Colonic mucosa (tissue), 4 donors: Measurements from ENCODE around the gene TSPAN16. TPM values are rescaled to one million over a fixed set of nuclear protein-coding genes. Genes with fewer than 3 reads are reported as not detected.
A peak's percentile ranks its signal among the peaks of the same experiment; 100 is the strongest.
"Not testable (repeated sequence)": the region's sequence is repeated elsewhere in the genome, so short reads cannot be mapped to it uniquely, and the experiment has no call there.

Experiments
- DNase-seq: peaks from one replicate; pipeline ENCODE4 v3.0.0-alpha.2; 2020
- H3K27ac ChIP-seq: fragments of 200-600 bp; one replicate; pipeline ENCODE4 v1.8.0; 2021
- H3K27me3 ChIP-seq: fragments of 200-600 bp; one replicate; pipeline ENCODE4 v1.8.0; 2021
- H3K36me3 ChIP-seq: fragments of 200-600 bp; one replicate; pipeline ENCODE4 v1.8.0; 2021
- H3K4me1 ChIP-seq: fragments of 200-600 bp; one replicate; pipeline ENCODE4 v1.8.0; 2021; ENCODE audit warnings: mild to moderate bottlenecking
- H3K4me3 ChIP-seq: fragments of 200-600 bp; one replicate; pipeline ENCODE4 v1.8.0; 2021
- H3K9ac ChIP-seq, 2 donors: one replicate each; pipeline ENCODE4 v1.7.0; 2013; ENCODE audit warnings: control low read depth in 2 of 2, low read depth in 2 of 2, low read length in 2 of 2
- H3K9me3 ChIP-seq: fragments of 200-600 bp; one replicate; pipeline ENCODE4 v1.8.0; 2021
- CTCF ChIP-seq: fragments of 200-600 bp; IDR thresholded peaks from one replicate; pipeline ENCODE4 v1.8.0; 2022; ENCODE audit warnings: antibody characterized with exemption, mild to moderate bottlenecking
- intact Hi-C: fragments of 100-400 bp; cut with DNase I; formaldehyde crosslinking; loops from one replicate; pipeline ENCODE4 v1.14.1; 2022
- total RNA-seq, 2 donors: library from RNA; stranded (reverse); fragmentation: NEBNext Ultra II Directional in 1 of 2; extraction: Animal tissue kit (Norgen Biotek cat#: 25700) in 1 of 2; gene quantifications; one replicate each; pipeline ENCODE4 v1.2.1, GENCODE V29; 2021
- donor health status: healthy.
- donor health status: DM: no; HTN: no; CAD: no.
- donor health status: DM: no; HTN: no; CAD: no.

TSPAN16 gene
- total RNA-seq, 2 donors from 2014 or later, result not detected

GRCh38 chr19:11306337-11306736 lies 10.4 kb downstream of the TSPAN16 start:
- no peaks in the 10 kb centered on the region for H3K27me3 ChIP-seq
- no peaks in the 10 kb centered on the region for H3K9me3 ChIP-seq
- H3K9ac ChIP-seq, result no peak overlapping the region
- TF ChIP-seq CTCF, result no peak
- no peak overlapping the region for H3K27ac ChIP-seq
- intact Hi-C loops, result no loop called here
- H3K36me3 ChIP-seq, result no peaks in the 10 kb centered on the region
- DNase-seq, result no peak
- H3K4me3 ChIP-seq, result no peak overlapping the region
- no peaks in the 10 kb centered on the region for H3K4me1 ChIP-seq

GRCh38 chr19:11320278-11320995 lies 24.5 kb downstream of the TSPAN16 start:
- H3K27me3 ChIP-seq, H3K4me1 ChIP-seq, intact Hi-C loops, H3K4me3 ChIP-seq, H3K27ac ChIP-seq, DNase-seq, H3K9ac ChIP-seq, H3K36me3 ChIP-seq, H3K9me3 ChIP-seq: not testable (repeated sequence)

GRCh38 chr19:11321191-11322126 lies 25.5 kb downstream of the TSPAN16 start:
- Histone ChIP-seq H3K4me1 (no peaks in the 10 kb centered on the region), H3K9ac (no peak overlapping the region), H3K4me3 (no peak overlapping the region), H3K27ac (no peak overlapping the region), H3K9me3 (no peaks in the 10 kb centered on the region), H3K27me3 (no peaks in the 10 kb centered on the region), H3K36me3 (no peaks in the 10 kb centered on the region)
- no peak for TF ChIP-seq CTCF
- intact Hi-C loops, result no loop called here
- DNase-seq, result no peak

- DNase-seq, result no peak
- Histone ChIP-seq H3K4me3 (no peak overlapping the region), H3K36me3 (no peaks in the 10 kb centered on the region), H3K27ac (no peak overlapping the region), H3K9me3 (no peaks in the 10 kb centered on the region), H3K4me1 (no peaks in the 10 kb centered on the region), H3K9ac (no peak overlapping the region), H3K27me3 (no peaks in the 10 kb centered on the region)
- no peak for TF ChIP-seq CTCF
- intact Hi-C loops, result no loop called here
Measured at GRCh38 chr19:11322269-11323024, 26.5 kb downstream of the TSPAN16 start.

- Histone ChIP-seq H3K9ac (peak overlapping the region in 1 of 2 donors; percentile 19), H3K4me3 (no peak overlapping the region), H3K27ac (peak overlapping the region; percentile 27), H3K4me1 (no peaks in the 10 kb centered on the region), H3K9me3 (no peaks in the 10 kb centered on the region), H3K36me3 (no peaks in the 10 kb centered on the region), H3K27me3 (no peaks in the 10 kb centered on the region)
- TF ChIP-seq CTCF, result no peak
- intact Hi-C loops, result no loop called here
- no peak for DNase-seq
Measured at GRCh38 chr19:11323601-11324078, 27.7 kb downstream of the TSPAN16 start.
